ENCODE measurements around the gene TACC3. TPM values are rescaled to one million over a fixed set of nuclear protein-coding genes. Genes with fewer than 3 reads are reported as not detected.

Gene TACC3
- total and polyA plus RNA-seq, 2 experiments from 2014 or later: 18.1 to 78.2 TPM

GRCh38 chr4:1736812-1737211, 15.5 kb downstream of the TACC3 start:
- Histone ChIP-seq H3K4me3 (no peak overlapping the region), H3K27ac (no peak overlapping the region), H3K4me1 (ENCODE audit: low read depth) (no peaks in the 10 kb centered on the region), H3K9me3 (ENCODE audit: low read depth) (no peaks in the 10 kb centered on the region), H3K27me3 (no peaks in the 10 kb centered on the region), H3K36me3 (peaks cover 10% of the 10 kb centered on the region)
- TF ChIP-seq, protein P1, sequence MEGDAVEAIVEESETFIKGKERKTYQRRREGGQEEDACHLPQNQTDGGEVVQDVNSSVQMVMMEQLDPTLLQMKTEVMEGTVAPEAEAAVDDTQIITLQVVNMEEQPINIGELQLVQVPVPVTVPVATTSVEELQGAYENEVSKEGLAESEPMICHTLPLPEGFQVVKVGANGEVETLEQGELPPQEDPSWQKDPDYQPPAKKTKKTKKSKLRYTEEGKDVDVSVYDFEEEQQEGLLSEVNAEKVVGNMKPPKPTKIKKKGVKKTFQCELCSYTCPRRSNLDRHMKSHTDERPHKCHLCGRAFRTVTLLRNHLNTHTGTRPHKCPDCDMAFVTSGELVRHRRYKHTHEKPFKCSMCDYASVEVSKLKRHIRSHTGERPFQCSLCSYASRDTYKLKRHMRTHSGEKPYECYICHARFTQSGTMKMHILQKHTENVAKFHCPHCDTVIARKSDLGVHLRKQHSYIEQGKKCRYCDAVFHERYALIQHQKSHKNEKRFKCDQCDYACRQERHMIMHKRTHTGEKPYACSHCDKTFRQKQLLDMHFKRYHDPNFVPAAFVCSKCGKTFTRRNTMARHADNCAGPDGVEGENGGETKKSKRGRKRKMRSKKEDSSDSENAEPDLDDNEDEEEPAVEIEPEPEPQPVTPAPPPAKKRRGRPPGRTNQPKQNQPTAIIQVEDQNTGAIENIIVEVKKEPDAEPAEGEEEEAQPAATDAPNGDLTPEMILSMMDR (IDR thresholded peaks at IDR 0.05; ENCODE audit: low read depth, low read length): no peak
- no peak for DNase-seq (ENCODE audit: low read depth in 1 of 2, low spot score in 1 of 2)

- Histone ChIP-seq H3K36me3 (peaks cover 10% of the 10 kb centered on the region), H3K4me3 (no peak overlapping the region)
Measured at GRCh38 chr4:1737666-1738065, 16.3 kb downstream of the TACC3 start.

DNA sequence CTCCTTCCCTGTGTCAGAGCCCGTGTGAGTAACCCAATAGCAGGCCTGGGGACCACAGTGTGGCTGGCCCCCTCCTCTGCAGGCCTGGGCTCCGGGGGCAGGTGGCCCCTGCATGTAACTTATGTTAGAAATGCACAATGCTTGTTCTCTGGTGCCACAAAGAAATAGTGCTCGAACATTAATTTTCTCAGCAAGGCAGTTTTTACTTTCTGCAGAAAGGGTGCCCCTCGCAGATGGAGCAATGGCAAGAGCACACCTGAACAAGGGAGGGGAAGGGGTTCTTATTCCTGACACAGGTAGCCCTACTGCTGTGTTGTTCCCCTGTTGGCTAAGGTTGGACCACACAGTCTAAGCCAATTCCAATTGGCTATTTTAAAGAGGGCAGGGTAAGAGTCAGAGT, 17.1 kb downstream of the TACC3 start:
- TF ChIP-seq, protein P1 (IDR thresholded peaks at IDR 0.05; ENCODE audit: low read depth, low read length): no peak
- no peaks in the 10 kb centered on the region for H3K4me1 ChIP-seq (ENCODE audit: low read depth)
- H3K27ac ChIP-seq: no peak overlapping the region
- H3K36me3 ChIP-seq: peaks cover 10% of the 10 kb centered on the region
- no peak overlapping the region for H3K4me3 ChIP-seq
- H3K9me3 ChIP-seq (ENCODE audit: low read depth): no peaks in the 10 kb centered on the region
- DNase-seq (ENCODE audit: low read depth in 1 of 2, low spot score in 1 of 2): no peak
- no peaks in the 10 kb centered on the region for H3K27me3 ChIP-seq

More at GRCh38 chr4:1737666-1738065, 16.3 kb downstream of the TACC3 start:
- H3K27ac ChIP-seq: no peak overlapping the region
- no peaks in the 10 kb centered on the region for H3K4me1 ChIP-seq (ENCODE audit: low read depth)
- H3K9me3 ChIP-seq (ENCODE audit: low read depth): no peaks in the 10 kb centered on the region
- DNase-seq (ENCODE audit: low read depth in 1 of 2, low spot score in 1 of 2): no peak
- TF ChIP-seq, protein P1 (IDR thresholded peaks at IDR 0.05; ENCODE audit: low read depth, low read length): no peak
- no peaks in the 10 kb centered on the region for H3K27me3 ChIP-seq

DNA sequence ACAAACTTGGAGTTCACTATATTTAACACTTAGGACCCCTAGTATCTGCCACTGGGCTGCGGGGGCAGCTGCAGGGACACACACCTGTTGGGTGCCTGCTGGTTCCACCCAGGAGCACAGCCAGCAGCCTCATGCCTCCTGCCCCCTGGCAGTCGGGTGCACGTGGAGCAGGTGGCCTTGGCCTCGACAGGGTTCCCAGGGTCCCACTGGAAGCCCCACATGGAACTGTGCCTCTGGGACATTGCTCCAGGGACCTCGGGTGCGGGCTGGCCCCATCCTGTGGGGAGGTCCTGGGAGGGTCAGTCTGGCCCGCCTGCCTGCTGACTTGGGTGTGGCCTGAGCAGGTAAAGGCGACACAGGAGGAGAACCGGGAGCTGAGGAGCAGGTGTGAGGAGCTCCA, 18.0 kb downstream of the TACC3 start:
- Histone ChIP-seq H3K4me1 (ENCODE audit: low read depth) (no peaks in the 10 kb centered on the region), H3K4me3 (no peak overlapping the region), H3K27ac (no peak overlapping the region), H3K36me3 (peaks cover 10% of the 10 kb centered on the region), H3K27me3 (no peaks in the 10 kb centered on the region), H3K9me3 (ENCODE audit: low read depth) (no peaks in the 10 kb centered on the region)
- TF ChIP-seq, protein P1 (IDR thresholded peaks at IDR 0.05; ENCODE audit: low read depth, low read length): no peak
- DNase-seq (ENCODE audit: low read depth in 1 of 2, low spot score in 1 of 2): no peak

DNA sequence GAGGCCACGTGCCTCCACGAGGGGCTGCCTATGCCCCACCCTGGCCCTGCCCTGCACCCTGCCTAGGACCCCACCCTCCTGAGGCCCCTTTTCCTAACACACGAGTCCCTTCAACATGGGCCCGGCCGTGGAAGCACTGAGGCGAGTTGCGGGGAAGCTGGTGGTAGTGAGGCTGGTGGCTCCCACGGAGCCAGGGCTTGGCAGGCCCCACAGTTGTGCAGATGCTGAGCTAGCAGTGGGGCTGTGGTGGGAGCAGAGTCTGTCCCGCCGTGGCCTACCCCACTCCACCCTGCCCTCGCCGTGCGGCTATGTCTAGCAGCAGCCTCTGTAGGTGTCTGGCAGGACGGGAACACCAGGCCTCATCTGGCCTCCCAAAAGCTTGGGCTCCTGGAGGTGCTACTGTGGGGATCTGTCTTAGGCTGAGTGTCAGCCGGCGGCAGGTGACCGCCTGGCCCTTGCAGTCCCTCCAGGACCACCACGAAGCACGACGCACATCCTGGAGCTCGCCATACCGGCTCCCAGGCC, 18.8 kb downstream of the TACC3 start:
- Histone ChIP-seq H3K4me1 (ENCODE audit: low read depth) (no peaks in the 10 kb centered on the region), H3K36me3 (peaks cover 7% of the 10 kb centered on the region), H3K4me3 (no peak overlapping the region), H3K9me3 (ENCODE audit: low read depth) (no peaks in the 10 kb centered on the region), H3K27me3 (no peaks in the 10 kb centered on the region), H3K27ac (no peak overlapping the region)
- TF ChIP-seq, protein P1 (IDR thresholded peaks at IDR 0.05; ENCODE audit: low read depth, low read length): no peak
- DNase-seq (ENCODE audit: low read depth in 1 of 2, low spot score in 1 of 2): no peak

Measured in cardiac muscle cell (in vitro differentiated cells and primary cell).